ENCODE data around the gene SLC43A1. TPM values are rescaled to one million over a fixed set of nuclear protein-coding genes. Genes with fewer than 3 reads are reported as not detected.

SLC43A1 gene
- total RNA-seq, 1 donor from 2014 or later, result 19.0 TPM

GRCh38 chr11:57552479-57552878 lies 37.0 kb upstream of the SLC43A1 start:
- no peak for DNase-seq (ENCODE audit: extremely low spot score, unreplicated experiment)
- H3K27me3 Mint-ChIP-seq, result no peaks in the 10 kb centered on the region
- TF ChIP-seq, protein P1, sequence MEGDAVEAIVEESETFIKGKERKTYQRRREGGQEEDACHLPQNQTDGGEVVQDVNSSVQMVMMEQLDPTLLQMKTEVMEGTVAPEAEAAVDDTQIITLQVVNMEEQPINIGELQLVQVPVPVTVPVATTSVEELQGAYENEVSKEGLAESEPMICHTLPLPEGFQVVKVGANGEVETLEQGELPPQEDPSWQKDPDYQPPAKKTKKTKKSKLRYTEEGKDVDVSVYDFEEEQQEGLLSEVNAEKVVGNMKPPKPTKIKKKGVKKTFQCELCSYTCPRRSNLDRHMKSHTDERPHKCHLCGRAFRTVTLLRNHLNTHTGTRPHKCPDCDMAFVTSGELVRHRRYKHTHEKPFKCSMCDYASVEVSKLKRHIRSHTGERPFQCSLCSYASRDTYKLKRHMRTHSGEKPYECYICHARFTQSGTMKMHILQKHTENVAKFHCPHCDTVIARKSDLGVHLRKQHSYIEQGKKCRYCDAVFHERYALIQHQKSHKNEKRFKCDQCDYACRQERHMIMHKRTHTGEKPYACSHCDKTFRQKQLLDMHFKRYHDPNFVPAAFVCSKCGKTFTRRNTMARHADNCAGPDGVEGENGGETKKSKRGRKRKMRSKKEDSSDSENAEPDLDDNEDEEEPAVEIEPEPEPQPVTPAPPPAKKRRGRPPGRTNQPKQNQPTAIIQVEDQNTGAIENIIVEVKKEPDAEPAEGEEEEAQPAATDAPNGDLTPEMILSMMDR (conservative IDR thresholded peaks at IDR 0.05), result no peak
- H3K9me3 Mint-ChIP-seq, result no peaks in the 10 kb centered on the region
- no peak overlapping the region for H3K4me3 Mint-ChIP-seq
- no peaks in the 10 kb centered on the region for H3K4me1 Mint-ChIP-seq (ENCODE audit: unreplicated experiment)
- no peak overlapping the region for H3K27ac Mint-ChIP-seq
- peaks cover 12% of the 10 kb centered on the region for H3K36me3 Mint-ChIP-seq

- no peak overlapping the region for H3K4me3 Mint-ChIP-seq
- no peak for DNase-seq (ENCODE audit: extremely low spot score, unreplicated experiment)
- H3K27me3 Mint-ChIP-seq, result no peaks in the 10 kb centered on the region
- TF ChIP-seq, protein P1 (conservative IDR thresholded peaks at IDR 0.05), result no peak
- no peaks in the 10 kb centered on the region for H3K9me3 Mint-ChIP-seq
- no peaks in the 10 kb centered on the region for H3K4me1 Mint-ChIP-seq (ENCODE audit: unreplicated experiment)
- no peak overlapping the region for H3K27ac Mint-ChIP-seq
- H3K36me3 Mint-ChIP-seq, result peaks cover 12% of the 10 kb centered on the region
Measured at GRCh38 chr11:57551941-57552340, 36.4 kb upstream of the SLC43A1 start.

DNA sequence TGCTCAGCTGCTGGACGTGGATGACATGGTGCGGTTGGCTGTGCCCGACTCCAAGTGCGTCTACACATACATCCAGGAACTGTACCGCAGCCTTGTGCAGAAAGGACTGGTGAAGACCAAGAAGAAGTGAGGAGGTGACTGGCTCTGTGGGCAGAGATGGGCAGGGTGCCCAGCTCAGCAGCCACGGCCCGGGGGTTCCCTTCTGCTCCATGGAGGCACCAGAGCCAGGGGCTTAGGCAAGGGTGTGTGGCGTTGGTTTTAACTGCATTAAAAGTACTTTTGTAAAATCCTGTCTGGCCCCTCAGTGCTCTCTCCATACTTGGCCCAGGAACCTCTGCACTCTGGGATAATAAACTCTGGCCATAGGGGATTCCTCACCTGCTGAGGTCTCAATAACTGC lies 34.5 kb upstream of the SLC43A1 start:
- H3K27ac Mint-ChIP-seq, result no peak overlapping the region
- DNase-seq (ENCODE audit: extremely low spot score, unreplicated experiment), result no peak
- no peaks in the 10 kb centered on the region for H3K4me1 Mint-ChIP-seq (ENCODE audit: unreplicated experiment)
- TF ChIP-seq, protein P1 (conservative IDR thresholded peaks at IDR 0.05), result no peak
- H3K36me3 Mint-ChIP-seq, result peaks cover 12% of the 10 kb centered on the region
- H3K9me3 Mint-ChIP-seq, result no peaks in the 10 kb centered on the region
- H3K4me3 Mint-ChIP-seq, result no peak overlapping the region
- H3K27me3 Mint-ChIP-seq, result no peaks in the 10 kb centered on the region

DNA sequence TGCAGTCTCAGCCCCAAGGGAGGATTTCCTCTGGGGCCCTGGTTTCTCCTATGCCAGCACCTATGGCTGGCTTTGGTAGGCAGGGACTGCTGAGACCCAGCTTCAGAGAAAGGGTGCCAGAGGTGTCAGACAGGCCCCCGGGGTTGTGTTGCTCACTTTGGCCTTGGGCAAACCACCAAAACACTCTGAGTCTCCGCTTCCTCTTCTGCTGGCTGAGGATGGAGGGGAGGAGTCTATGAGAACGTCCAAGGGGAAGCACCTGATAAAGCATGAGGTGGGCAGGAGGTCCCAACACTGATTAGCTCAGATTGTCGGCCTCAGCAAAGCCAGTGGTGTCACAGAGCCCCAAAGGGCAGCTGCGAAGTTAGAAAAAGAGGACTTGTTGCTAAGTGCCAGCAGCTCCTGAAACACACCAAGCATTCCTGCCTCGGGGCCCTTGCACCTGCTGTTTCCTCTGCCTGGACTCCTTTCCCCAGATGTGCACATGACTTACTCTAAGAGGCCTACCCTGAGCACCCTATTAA lies 32.4 kb upstream of the SLC43A1 start:
- H3K4me3 Mint-ChIP-seq, result no peak overlapping the region
- TF ChIP-seq, protein P1 (conservative IDR thresholded peaks at IDR 0.05), result no peak
- H3K27me3 Mint-ChIP-seq, result peaks cover under 1% of the 10 kb centered on the region
- H3K36me3 Mint-ChIP-seq, result peaks cover 8% of the 10 kb centered on the region
- H3K27ac Mint-ChIP-seq, result no peak overlapping the region
- no peaks in the 10 kb centered on the region for H3K9me3 Mint-ChIP-seq
- peaks cover 5% of the 10 kb centered on the region for H3K4me1 Mint-ChIP-seq (ENCODE audit: unreplicated experiment)
- no peak for DNase-seq (ENCODE audit: extremely low spot score, unreplicated experiment)

DNA sequence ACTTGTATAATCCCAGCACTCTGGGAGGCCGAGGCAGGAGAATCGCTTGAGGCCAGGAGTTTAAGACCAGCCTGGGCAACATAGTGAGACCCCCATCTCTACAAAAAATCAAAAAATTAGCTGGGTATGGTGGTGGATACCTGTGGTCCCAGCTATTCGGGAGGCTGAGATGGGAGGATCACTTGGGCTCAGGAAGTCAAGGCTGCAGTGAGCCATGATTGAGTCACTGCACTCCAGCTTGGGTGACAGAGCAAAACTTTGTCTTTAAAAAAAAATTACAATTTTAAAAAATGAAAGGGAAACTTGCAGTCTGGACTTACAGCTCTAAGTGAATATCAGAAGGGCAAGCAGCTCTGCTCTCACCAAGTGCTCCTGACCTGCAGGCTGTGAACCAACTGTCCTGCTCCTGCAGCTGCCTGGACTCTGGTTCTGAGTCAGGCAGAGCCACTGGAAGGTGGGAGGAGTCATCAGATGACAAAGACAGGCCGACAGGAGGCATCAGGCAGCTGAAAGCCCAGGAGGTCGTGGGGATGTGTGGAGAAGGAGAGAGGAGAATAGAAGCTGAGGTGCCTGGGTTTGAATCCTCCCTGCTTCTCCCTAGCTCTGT lies 31.5 kb upstream of the SLC43A1 start:
- Mint-ChIP-seq H3K9me3 (no peaks in the 10 kb centered on the region), H3K4me3 (no peak overlapping the region), H3K27me3 (peaks cover 4% of the 10 kb centered on the region), H3K4me1 (ENCODE audit: unreplicated experiment) (peaks cover 9% of the 10 kb centered on the region), H3K27ac (no peak overlapping the region), H3K36me3 (peaks cover 3% of the 10 kb centered on the region)
- TF ChIP-seq, protein P1 (conservative IDR thresholded peaks at IDR 0.05), result peak; percentile 12
- DNase-seq (ENCODE audit: extremely low spot score, unreplicated experiment), result no peak

Measured in type B pancreatic cell (in vitro differentiated cells).